SK-N-SH treated with all-trans-retinoic acid at 6 μM for 48 hours (cell line): ENCODE measurements around the gene ZNF462.

ENCODE experiments used
- ATAC-seq: fragments of 200-7000 bp; cut with Tn5 transposase; 3 replicates; pipeline ENCODE4 v1.9.1; 2020; ENCODE audit warnings: mild to moderate bottlenecking, moderate library complexity
- ARNTL ChIP-seq: fragments of 450-650 bp; formaldehyde crosslinking; IDR thresholded peaks from 2 replicates; pipeline ENCODE4 v1.5.0; 2020; ENCODE audit warnings: low read depth, mild to moderate bottlenecking, moderate library complexity, borderline replicate concordance
- BACH2 ChIP-seq: fragments of 250-450 bp; sonication (Bioruptor Pico); IDR thresholded peaks from 2 replicates; pipeline ENCODE4 v1.9.0; 2021; ENCODE audit warnings: mild to moderate bottlenecking, borderline replicate concordance
- CSDC2 ChIP-seq: fragments of 250-450 bp; sonication (Bioruptor Pico); IDR thresholded peaks from 2 replicates; pipeline ENCODE4 v1.5.0; 2020; ENCODE audit warnings: mild to moderate bottlenecking, moderate library complexity
- ESRRG ChIP-seq: fragments of 250-450 bp; sonication (Bioruptor Pico); IDR thresholded peaks from 2 replicates; pipeline ENCODE4 v1.6.1; 2021; ENCODE audit warnings: mild to moderate bottlenecking
- GLIS3 ChIP-seq: fragments of 250-450 bp; sonication (Bioruptor Pico); IDR thresholded peaks from 2 replicates; pipeline ENCODE4 v1.5.0; 2020; ENCODE audit warnings: mild to moderate bottlenecking, moderate library complexity
- ISL1 ChIP-seq: fragments of 250-450 bp; sonication (Bioruptor Pico); IDR thresholded peaks from 2 replicates; pipeline ENCODE4 v2.1.2; 2022; ENCODE audit warnings: mild to moderate bottlenecking, moderate library complexity
- OSR1 ChIP-seq: fragments of 250-450 bp; sonication (Bioruptor Pico); IDR thresholded peaks from 2 replicates; pipeline ENCODE4 v1.8.0; 2022; ENCODE audit warnings: moderate library complexity, mild to moderate bottlenecking, inconsistent platforms
- RARB ChIP-seq: fragments of 250-450 bp; sonication (Bioruptor Pico); IDR thresholded peaks from 2 replicates; pipeline ENCODE4 v1.8.0; 2021; ENCODE audit warnings: mild to moderate bottlenecking, moderate library complexity
- TCF4 ChIP-seq: fragments of 250-450 bp; sonication (Bioruptor Pico); IDR thresholded peaks from 2 replicates; pipeline ENCODE4 v1.8.0; 2021; ENCODE audit warnings: mild to moderate bottlenecking, moderate library complexity, borderline replicate concordance
- TOX ChIP-seq: fragments of 250-450 bp; sonication (Bioruptor Pico); IDR thresholded peaks from 2 replicates; pipeline ENCODE4 v1.8.0; 2021; ENCODE audit warnings: mild to moderate bottlenecking, moderate library complexity, borderline replicate concordance
- ZC3H10 ChIP-seq: fragments of 250-450 bp; sonication (Bioruptor Pico); IDR thresholded peaks from 2 replicates; pipeline ENCODE4 v1.5.1; 2021; ENCODE audit warnings: mild to moderate bottlenecking, moderate library complexity
- ZFP3 ChIP-seq: fragments of 250-450 bp; sonication (Bioruptor Pico); IDR thresholded peaks from 2 replicates; pipeline ENCODE4 v1.5.0; 2020; ENCODE audit warnings: mild to moderate bottlenecking, moderate library complexity
- ZFP30 ChIP-seq: fragments of 450-650 bp; formaldehyde crosslinking; IDR thresholded peaks from 2 replicates; pipeline ENCODE4 v1.5.0; 2022; ENCODE audit warnings: mild to moderate bottlenecking, moderate library complexity
- ZNF70 ChIP-seq: fragments of 450-650 bp; formaldehyde crosslinking; IDR thresholded peaks from 2 replicates; pipeline ENCODE4 v1.5.0; 2020; ENCODE audit warnings: mild to moderate bottlenecking, moderate library complexity
- ZNF8 ChIP-seq: fragments of 450-650 bp; formaldehyde crosslinking; IDR thresholded peaks from 2 replicates; pipeline ENCODE4 v1.5.0; 2020; ENCODE audit warnings: mild to moderate bottlenecking, moderate library complexity
- TF ChIP-seq, protein P1 (sequence below): fragments of 250-450 bp; sonication (Bioruptor Pico); IDR thresholded peaks from 2 replicates; pipeline ENCODE4 v1.5.0; 2020; ENCODE audit warnings: mild to moderate bottlenecking, moderate library complexity
- TF ChIP-seq, protein P2 (sequence below): fragments of 250-450 bp; sonication (Bioruptor Pico); IDR thresholded peaks from 2 replicates; pipeline ENCODE4 v1.5.1; 2020; ENCODE audit warnings: low read depth, mild to moderate bottlenecking, moderate library complexity
- TF ChIP-seq, protein P3 (sequence below): fragments of 250-450 bp; sonication (Bioruptor Pico); IDR thresholded peaks from 2 replicates; pipeline ENCODE4 v1.5.1; 2021; ENCODE audit warnings: mild to moderate bottlenecking, moderate library complexity
- TF ChIP-seq, protein P4 (sequence below): fragments of 250-450 bp; sonication (Bioruptor Pico); IDR thresholded peaks from 2 replicates; pipeline ENCODE4 v1.8.0; 2020; ENCODE audit warnings: mild to moderate bottlenecking, moderate library complexity, borderline replicate concordance
- TF ChIP-seq, protein P5 (sequence below): fragments of 250-450 bp; sonication (Bioruptor Pico); IDR thresholded peaks from 2 replicates; pipeline ENCODE4 v1.8.0; 2021; ENCODE audit warnings: low read depth, mild to moderate bottlenecking, moderate library complexity, borderline replicate concordance

ZNF462 gene

DNA sequence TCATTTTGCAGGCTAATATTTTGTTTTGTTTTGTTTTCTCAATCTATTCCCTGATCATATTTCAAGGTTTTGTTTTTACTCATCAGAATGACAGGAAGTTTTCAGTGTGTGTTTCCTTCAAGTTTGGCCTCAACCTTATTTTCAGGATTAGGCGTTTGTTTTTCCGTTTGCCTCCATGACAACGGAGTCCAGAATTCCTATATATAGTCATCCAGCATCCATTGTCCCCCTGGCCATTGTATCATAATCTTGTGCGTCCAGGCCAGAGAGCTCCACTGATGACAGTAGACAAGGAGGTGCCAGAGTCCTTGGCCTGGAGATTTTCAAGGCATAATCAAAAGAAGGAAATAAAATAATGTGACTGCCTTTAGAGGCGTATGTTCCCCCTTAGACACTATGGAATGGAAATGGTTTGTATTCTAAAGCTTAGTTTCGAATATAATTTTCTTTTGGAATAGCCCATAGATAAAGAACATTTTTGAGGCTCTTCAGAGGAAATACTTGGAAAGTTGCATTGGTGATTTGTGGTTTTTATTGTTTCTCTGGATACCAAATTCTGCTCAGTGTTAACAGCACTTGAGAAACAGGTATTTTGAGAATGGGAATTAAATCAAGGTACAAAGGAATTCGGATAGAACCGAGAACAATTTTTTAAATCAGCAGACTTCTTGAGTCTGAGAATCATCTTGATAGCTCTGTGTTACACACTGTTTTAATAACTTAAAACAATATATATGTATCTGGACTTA, 99.8 kb downstream of the ZNF462 start:
- ATAC-seq: no peak
- no peak for TF ChIP-seq RARB (CRISPR knock-in tag)
- no peak for TF ChIP-seq ZNF70 (CRISPR knock-in tag)
- no peak for TF ChIP-seq ARNTL (CRISPR knock-in tag)
- no peak for TF ChIP-seq ISL1 (CRISPR knock-in tag)
- TF ChIP-seq, protein P1, sequence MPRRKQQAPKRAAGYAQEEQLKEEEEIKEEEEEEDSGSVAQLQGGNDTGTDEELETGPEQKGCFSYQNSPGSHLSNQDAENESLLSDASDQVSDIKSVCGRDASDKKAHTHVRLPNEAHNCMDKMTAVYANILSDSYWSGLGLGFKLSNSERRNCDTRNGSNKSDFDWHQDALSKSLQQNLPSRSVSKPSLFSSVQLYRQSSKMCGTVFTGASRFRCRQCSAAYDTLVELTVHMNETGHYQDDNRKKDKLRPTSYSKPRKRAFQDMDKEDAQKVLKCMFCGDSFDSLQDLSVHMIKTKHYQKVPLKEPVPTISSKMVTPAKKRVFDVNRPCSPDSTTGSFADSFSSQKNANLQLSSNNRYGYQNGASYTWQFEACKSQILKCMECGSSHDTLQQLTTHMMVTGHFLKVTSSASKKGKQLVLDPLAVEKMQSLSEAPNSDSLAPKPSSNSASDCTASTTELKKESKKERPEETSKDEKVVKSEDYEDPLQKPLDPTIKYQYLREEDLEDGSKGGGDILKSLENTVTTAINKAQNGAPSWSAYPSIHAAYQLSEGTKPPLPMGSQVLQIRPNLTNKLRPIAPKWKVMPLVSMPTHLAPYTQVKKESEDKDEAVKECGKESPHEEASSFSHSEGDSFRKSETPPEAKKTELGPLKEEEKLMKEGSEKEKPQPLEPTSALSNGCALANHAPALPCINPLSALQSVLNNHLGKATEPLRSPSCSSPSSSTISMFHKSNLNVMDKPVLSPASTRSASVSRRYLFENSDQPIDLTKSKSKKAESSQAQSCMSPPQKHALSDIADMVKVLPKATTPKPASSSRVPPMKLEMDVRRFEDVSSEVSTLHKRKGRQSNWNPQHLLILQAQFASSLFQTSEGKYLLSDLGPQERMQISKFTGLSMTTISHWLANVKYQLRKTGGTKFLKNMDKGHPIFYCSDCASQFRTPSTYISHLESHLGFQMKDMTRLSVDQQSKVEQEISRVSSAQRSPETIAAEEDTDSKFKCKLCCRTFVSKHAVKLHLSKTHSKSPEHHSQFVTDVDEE: no peak
- no peak for TF ChIP-seq ZFP30 (CRISPR knock-in tag)
- no peak for TF ChIP-seq ZNF8 (CRISPR knock-in tag)
- no peak for TF ChIP-seq ZC3H10
- TF ChIP-seq, protein P2, sequence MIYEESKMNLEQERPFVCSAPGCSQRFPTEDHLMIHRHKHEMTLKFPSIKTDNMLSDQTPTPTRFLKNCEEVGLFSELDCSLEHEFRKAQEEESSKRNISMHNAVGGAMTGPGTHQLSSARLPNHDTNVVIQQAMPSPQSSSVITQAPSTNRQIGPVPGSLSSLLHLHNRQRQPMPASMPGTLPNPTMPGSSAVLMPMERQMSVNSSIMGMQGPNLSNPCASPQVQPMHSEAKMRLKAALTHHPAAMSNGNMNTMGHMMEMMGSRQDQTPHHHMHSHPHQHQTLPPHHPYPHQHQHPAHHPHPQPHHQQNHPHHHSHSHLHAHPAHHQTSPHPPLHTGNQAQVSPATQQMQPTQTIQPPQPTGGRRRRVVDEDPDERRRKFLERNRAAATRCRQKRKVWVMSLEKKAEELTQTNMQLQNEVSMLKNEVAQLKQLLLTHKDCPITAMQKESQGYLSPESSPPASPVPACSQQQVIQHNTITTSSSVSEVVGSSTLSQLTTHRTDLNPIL (CRISPR knock-in tag): no peak
- TF ChIP-seq CSDC2 (CRISPR knock-in tag): no peak
- no peak for TF ChIP-seq ESRRG (CRISPR knock-in tag)
- TF ChIP-seq GLIS3: no peak
- TF ChIP-seq TOX (CRISPR knock-in tag): no peak
- TF ChIP-seq TCF4: no peak
- TF ChIP-seq, protein P3, sequence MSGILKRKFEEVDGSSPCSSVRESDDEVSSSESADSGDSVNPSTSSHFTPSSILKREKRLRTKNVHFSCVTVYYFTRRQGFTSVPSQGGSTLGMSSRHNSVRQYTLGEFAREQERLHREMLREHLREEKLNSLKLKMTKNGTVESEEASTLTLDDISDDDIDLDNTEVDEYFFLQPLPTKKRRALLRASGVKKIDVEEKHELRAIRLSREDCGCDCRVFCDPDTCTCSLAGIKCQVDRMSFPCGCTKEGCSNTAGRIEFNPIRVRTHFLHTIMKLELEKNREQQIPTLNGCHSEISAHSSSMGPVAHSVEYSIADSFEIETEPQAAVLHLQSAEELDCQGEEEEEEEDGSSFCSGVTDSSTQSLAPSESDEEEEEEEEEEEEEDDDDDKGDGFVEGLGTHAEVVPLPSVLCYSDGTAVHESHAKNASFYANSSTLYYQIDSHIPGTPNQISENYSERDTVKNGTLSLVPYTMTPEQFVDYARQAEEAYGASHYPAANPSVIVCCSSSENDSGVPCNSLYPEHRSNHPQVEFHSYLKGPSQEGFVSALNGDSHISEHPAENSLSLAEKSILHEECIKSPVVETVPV (CRISPR knock-in tag): no peak
- TF ChIP-seq BACH2 (CRISPR knock-in tag): no peak
- no peak for TF ChIP-seq ZFP3
- no peak for TF ChIP-seq OSR1
- TF ChIP-seq, protein P4, sequence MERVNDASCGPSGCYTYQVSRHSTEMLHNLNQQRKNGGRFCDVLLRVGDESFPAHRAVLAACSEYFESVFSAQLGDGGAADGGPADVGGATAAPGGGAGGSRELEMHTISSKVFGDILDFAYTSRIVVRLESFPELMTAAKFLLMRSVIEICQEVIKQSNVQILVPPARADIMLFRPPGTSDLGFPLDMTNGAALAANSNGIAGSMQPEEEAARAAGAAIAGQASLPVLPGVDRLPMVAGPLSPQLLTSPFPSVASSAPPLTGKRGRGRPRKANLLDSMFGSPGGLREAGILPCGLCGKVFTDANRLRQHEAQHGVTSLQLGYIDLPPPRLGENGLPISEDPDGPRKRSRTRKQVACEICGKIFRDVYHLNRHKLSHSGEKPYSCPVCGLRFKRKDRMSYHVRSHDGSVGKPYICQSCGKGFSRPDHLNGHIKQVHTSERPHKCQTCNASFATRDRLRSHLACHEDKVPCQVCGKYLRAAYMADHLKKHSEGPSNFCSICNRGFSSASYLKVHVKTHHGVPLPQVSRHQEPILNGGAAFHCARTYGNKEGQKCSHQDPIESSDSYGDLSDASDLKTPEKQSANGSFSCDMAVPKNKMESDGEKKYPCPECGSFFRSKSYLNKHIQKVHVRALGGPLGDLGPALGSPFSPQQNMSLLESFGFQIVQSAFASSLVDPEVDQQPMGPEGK (CRISPR knock-in tag): no peak
- TF ChIP-seq, protein P5, sequence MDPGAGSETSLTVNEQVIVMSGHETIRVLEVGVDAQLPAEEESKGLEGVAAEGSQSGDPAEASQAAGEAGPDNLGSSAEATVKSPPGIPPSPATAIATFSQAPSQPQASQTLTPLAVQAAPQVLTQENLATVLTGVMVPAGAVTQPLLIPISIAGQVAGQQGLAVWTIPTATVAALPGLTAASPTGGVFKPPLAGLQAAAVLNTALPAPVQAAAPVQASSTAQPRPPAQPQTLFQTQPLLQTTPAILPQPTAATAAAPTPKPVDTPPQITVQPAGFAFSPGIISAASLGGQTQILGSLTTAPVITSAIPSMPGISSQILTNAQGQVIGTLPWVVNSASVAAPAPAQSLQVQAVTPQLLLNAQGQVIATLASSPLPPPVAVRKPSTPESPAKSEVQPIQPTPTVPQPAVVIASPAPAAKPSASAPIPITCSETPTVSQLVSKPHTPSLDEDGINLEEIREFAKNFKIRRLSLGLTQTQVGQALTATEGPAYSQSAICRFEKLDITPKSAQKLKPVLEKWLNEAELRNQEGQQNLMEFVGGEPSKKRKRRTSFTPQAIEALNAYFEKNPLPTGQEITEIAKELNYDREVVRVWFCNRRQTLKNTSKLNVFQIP: no peak

DNA sequence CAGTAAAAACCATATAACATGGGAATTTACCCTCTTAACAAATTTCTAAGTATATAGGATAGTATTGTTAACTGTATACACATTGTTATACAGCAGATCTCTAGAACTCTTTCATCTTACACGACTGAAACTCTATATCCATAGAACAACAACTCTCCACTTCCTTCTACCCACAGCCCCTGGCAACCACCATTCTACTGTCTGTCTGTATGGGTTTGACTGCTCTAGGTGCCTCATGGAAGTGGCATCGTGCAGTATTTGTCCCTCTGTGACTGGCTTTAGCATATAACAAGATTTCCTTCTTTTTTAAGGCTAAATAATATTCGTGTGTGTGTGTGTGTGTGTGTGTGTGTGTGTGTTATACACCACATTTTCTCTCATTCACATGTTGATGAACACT, 100.7 kb downstream of the ZNF462 start:
- TF ChIP-seq ARNTL (CRISPR knock-in tag) (no peak), ZFP30 (CRISPR knock-in tag) (no peak), ISL1 (CRISPR knock-in tag) (no peak), TOX (CRISPR knock-in tag) (no peak), ZFP3 (no peak), ZNF8 (CRISPR knock-in tag) (no peak), TCF4 (no peak), GLIS3 (no peak)
- TF ChIP-seq, protein P2 (CRISPR knock-in tag): no peak
- TF ChIP-seq, protein P5: no peak
- no peak for ATAC-seq
